ENCODE results near the gene PLEKHG2. TPM values are rescaled to one million over a fixed set of nuclear protein-coding genes. Genes with fewer than 3 reads are reported as not detected.

Gene PLEKHG2, protein sequence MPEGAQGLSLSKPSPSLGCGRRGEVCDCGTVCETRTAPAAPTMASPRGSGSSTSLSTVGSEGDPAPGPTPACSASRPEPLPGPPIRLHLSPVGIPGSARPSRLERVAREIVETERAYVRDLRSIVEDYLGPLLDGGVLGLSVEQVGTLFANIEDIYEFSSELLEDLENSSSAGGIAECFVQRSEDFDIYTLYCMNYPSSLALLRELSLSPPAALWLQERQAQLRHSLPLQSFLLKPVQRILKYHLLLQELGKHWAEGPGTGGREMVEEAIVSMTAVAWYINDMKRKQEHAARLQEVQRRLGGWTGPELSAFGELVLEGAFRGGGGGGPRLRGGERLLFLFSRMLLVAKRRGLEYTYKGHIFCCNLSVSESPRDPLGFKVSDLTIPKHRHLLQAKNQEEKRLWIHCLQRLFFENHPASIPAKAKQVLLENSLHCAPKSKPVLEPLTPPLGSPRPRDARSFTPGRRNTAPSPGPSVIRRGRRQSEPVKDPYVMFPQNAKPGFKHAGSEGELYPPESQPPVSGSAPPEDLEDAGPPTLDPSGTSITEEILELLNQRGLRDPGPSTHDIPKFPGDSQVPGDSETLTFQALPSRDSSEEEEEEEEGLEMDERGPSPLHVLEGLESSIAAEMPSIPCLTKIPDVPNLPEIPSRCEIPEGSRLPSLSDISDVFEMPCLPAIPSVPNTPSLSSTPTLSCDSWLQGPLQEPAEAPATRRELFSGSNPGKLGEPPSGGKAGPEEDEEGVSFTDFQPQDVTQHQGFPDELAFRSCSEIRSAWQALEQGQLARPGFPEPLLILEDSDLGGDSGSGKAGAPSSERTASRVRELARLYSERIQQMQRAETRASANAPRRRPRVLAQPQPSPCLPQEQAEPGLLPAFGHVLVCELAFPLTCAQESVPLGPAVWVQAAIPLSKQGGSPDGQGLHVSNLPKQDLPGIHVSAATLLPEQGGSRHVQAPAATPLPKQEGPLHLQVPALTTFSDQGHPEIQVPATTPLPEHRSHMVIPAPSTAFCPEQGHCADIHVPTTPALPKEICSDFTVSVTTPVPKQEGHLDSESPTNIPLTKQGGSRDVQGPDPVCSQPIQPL (N-terminal part only)
- 28.3 and 35.1 TPM in 2 replicates for total RNA-seq

DNA sequence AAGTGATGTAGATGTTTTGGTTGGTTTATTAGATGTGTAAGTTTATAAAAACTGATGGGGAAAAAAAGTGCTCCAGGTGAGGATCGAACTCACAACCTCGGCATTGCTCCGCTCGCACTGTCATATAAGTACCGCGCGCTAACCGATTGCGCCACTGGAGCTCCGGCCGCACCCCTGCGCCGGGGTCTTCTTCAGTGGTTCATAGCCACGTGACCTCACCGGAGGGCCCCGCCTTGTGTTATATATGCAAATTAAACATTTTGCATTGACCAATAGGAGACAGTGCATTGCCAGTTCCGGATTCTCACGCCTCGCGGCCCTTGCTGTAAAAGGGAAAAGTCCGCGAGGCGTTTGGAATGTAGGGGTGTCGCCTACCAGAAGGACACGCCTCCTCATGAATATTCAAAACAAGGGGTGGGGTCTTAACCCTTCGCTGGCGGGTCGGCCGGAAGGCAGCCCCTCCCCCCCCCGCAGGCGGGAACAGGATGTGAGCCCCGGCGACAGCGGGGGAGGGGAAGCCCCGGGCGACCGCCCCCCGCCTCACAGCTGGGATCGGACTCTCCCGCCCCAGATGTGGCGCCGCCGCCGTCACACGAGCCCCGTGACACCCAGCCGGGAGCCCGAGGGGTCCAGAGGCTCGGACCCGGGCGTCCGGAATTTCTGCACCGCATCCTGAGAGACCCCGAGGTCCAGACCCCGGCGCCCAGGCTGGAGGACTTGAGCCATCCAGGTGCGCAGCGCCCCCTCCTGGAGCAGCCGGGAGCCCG is at the start of gene PLEKHG2:
Gene PLEKHG2 (plus strand): TSS at position 570 of the 767 bp plus-strand sequence. CDS start 1,418 bp downstream, outside the sequence.

DNA sequence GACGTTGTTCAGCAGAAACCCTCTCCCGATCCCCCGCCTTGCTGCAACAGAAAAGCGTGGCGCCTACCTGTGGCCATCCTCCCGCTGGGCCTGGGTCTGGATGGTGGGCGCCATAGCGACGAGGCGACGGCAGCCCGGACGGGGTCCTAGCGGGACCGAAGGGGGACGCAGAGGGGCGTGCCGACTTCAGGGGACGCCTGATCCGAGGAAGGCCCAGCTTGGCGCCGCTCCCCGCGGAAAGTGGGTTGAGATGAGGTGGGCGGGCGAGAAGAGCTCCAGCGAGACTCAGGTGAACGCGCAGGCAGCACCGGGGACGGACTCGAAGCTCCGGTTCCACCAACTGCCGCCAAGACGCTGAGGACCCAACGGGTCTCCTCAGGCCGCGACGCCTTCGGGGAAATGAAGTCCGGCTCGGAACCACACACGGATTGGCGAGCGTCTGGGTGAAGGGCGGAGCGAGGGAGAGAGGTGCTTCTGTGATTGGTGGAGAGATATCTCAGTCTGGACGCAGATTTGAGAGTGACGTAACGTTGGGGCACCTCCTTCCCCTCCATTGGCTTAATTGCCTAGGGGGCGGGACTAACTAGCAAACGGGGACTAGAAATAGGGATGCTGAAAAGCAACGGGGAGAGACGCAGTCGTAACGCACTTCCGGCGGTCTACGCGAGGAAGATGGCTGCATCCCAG is 21.6 kb upstream of the PLEKHG2 start, which contains the start of the genes MED29 and PAF1:
Gene MED29 (plus strand): TSS at position 628 of the 687 bp plus-strand sequence. CDS start 45 bp downstream, at position 673.
Gene PAF1 (minus strand): TSS at position 356 of the 687 bp plus-strand sequence. CDS start 242 bp downstream, at position 114.

DNA sequence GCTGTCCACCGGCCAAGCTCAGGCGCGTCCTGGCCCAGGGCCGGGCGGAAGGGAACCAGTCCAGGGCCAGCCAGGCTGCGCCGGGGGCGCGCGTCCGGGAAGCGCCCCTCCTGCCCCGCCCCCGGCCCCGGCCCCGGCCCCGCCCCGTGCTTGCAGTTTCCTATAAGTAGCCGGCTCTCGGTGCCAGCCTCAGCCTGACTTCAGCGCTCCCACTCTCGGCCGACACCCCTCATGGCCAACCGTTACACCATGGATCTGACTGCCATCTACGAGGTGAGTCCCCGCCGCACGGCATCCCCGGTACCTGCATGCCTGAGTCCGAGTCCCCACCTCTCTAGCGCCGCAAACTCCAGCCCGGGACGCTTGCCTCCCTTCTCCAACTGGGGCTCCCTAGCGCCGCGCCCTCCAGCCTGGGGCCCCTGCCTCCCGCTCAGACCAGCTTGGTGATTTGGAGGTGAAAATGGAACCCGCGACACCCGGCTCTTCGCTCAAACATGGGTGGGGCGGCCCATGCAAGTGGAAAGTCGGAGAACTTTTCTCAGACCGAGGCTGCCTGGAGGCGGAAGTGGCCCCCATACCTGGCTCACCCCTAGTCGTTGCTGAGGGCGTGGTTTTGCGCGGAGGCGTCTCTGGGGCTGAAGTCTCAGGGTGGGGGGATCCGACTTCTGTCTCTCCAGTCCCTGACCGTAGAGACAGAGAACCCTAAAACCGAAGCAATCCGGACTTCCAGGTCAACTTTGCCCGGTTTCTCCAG is 5.6 kb upstream of the PLEKHG2 start, which contains the start of gene ZFP36:
Gene ZFP36 (plus strand): TSS at position 192 of the 754 bp plus-strand sequence. CDS start 58 bp downstream, at position 250.

DNA sequence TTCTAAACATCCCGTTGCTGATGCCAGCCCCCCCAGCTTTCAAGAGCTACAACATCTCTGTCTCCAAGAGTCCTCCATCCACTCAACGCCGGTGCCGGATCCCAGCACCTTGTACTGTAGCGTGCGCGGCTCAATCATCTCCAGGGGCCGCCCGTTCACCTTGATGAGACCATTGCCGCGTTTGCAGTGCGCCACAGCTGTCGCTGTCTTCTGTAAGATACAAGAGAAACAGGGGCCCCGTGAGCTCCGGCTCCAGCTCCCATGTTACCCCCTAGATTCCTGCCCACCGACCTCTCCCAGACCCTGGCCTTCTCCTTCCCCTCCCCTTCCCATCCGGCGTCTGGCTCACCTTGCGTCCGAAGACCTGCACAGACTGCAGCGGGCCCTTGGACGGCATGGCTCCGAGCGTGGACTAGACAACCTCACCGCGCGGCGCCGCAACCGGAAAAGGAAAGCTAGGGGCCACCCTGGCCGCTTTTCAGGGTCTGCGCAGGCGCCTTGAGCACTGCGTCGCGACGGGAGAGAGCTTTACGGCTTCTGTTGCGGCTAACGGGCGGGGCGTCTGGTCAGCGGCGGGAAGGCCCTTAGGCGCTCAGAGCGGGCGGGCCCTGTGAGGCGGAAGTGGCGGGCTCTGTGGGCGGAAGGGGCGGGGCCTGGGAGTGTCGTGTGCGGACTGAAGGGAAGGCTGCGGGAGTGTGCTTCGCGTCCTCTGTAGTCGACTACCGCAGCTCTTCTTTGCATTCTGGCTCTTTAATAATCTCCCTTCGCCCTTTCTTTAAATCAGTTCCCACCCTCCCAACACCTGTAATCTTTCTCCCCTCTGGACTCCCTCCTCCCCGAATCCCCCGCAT is 23.3 kb downstream of the PLEKHG2 start, which contains the start of gene RPS16:
Gene RPS16 (minus strand): TSS at position 451 of the 851 bp plus-strand sequence. CDS start 54 bp downstream, at position 397.

DNA sequence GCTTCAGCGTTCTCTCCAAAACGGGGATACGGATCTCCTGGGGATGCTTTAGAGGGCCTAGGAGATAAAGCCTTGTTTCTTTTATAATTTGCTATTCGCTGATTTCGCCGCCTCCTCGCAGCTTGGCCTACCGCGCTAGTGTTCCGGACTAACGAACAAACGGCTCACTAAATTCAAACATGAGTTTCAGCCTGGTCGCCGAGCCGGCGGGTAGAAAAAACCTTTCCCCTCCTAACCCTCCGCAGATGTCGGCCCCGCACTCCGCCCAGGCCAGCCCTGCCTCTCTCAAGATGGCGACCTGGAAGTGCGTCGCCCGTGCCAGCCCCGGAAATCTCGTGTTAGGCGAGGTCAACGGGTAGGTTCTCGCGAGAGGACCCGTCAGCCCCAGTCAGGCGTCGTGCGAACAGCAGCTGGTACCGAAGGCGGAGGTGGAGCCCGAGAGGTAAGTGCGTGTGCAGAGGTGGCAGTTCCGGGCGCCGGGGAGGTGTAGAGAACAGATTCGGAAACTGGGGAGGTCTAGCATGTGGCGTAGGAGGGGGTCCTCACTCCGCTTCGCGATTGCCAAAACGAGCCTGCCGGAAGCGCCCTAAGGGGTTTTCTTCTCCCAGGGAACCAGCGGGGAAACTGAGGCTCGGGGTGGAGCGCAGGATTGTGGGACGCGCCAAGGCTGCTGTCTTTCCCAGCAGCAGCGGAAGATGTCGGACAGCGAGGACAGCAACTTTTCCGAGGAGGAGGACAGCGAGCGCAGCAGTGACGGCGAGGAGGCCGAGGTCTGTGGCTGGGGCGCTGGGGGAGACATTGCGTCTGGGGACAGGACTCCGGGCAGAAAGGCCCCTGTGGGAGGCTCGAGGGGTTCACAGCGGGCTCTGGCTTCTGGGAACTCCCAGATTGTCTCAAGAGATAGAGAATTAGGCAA is 33.0 kb downstream of the PLEKHG2 start, which contains the start of gene SUPT5H:
Gene SUPT5H (plus strand): TSS at position 387 of the 916 bp plus-strand sequence. CDS start 309 bp downstream, at position 696.

Other genes starting within 250 kb of the PLEKHG2 start
- gene NCCRP1, start 215.7 kb upstream of the PLEKHG2 start, total RNA-seq: not detected in 2 replicates
- not detected in 2 replicates for gene SYCN, start 208.4 kb upstream of the PLEKHG2 start, total RNA-seq
- not detected in 2 replicates for gene IFNL3, start 167.7 kb upstream of the PLEKHG2 start, total RNA-seq
- gene IFNL4, start 163.8 kb upstream of the PLEKHG2 start, total RNA-seq: not detected in 2 replicates
- not detected in 2 replicates for gene IFNL2, start 144.3 kb upstream of the PLEKHG2 start, total RNA-seq
- not detected in 2 replicates for gene IFNL1, start 116.3 kb upstream of the PLEKHG2 start, total RNA-seq
- gene LRFN1, start 91.8 kb upstream of the PLEKHG2 start, total RNA-seq: 0.26 and 0.50 TPM in 2 replicates
- 0.39 TPM in 1 of 2 replicates, not detected in the other for gene GMFG, start 76.6 kb upstream of the PLEKHG2 start, total RNA-seq
- 91.9 and 106 TPM in 2 replicates for gene SAMD4B, start 70.2 kb upstream of the PLEKHG2 start, total RNA-seq
- gene PAF1, start 21.6 kb upstream of the PLEKHG2 start, total RNA-seq: 23.2 and 26.5 TPM in 2 replicates
- 18.0 and 24.8 TPM in 2 replicates for gene MED29, start 21.3 kb upstream of the PLEKHG2 start, total RNA-seq
- gene ZFP36, start 5.8 kb upstream of the PLEKHG2 start, total RNA-seq: 3.0 and 3.3 TPM in 2 replicates
- gene RPS16, start 23.3 kb downstream of the PLEKHG2 start, total RNA-seq: 78.3 and 93.2 TPM in 2 replicates
- gene SUPT5H, start 32.9 kb downstream of the PLEKHG2 start, total RNA-seq: 63.9 and 66.3 TPM in 2 replicates
- 49.0 and 52.6 TPM in 2 replicates for gene TIMM50, start 68.2 kb downstream of the PLEKHG2 start, total RNA-seq
- 0.13 and 0.23 TPM in 2 replicates for gene DLL3, start 86.3 kb downstream of the PLEKHG2 start, total RNA-seq
- gene SELENOV, start 102.5 kb downstream of the PLEKHG2 start, total RNA-seq: not detected in 2 replicates
- gene EID2B, start 120.2 kb downstream of the PLEKHG2 start, total RNA-seq: 2.1 and 2.7 TPM in 2 replicates
- 8.4 and 11.1 TPM in 2 replicates for gene EID2, start 127.5 kb downstream of the PLEKHG2 start, total RNA-seq
- not detected in 2 replicates for gene LGALS13, start 189.9 kb downstream of the PLEKHG2 start, total RNA-seq
- gene LGALS16, start 243.2 kb downstream of the PLEKHG2 start, total RNA-seq: not detected in 2 replicates